ENCODE results near the gene RPL23.

- TF ChIP-seq CTCF (IDR thresholded peaks at IDR 0.05) (no peak), POLR2A (IDR thresholded peaks at IDR 0.05) (no peak), POLR2AphosphoS5 (IDR thresholded peaks at IDR 0.05) (no peak)
Observed at GRCh38 chr17:38889745-38890409, 36.4 kb upstream of the RPL23 start.
